OCI-LY1 (cell line): Measurements from ENCODE around the gene FOXB1.

ENCODE experiments used
- EZH2 ChIP-seq: fragments of 200-600 bp; sonication (generic), shearing (Covaris generic); IDR thresholded peaks from 2 replicates; pipeline ENCODE4 v1.8.0; 2017; ENCODE audit warnings: borderline replicate concordance, mixed run types, mild to moderate bottlenecking, antibody characterized with exemption, low read length, moderate library complexity, mixed read lengths
- TF ChIP-seq, protein P1 (sequence below): fragments of 200-600 bp; sonication (generic), shearing (Covaris generic); IDR thresholded peaks from 2 replicates; pipeline ENCODE4 v1.5.1; 2017; ENCODE audit warnings: mild to moderate bottlenecking, antibody characterized with exemption, low read length, moderate library complexity, mixed read lengths

DNA sequence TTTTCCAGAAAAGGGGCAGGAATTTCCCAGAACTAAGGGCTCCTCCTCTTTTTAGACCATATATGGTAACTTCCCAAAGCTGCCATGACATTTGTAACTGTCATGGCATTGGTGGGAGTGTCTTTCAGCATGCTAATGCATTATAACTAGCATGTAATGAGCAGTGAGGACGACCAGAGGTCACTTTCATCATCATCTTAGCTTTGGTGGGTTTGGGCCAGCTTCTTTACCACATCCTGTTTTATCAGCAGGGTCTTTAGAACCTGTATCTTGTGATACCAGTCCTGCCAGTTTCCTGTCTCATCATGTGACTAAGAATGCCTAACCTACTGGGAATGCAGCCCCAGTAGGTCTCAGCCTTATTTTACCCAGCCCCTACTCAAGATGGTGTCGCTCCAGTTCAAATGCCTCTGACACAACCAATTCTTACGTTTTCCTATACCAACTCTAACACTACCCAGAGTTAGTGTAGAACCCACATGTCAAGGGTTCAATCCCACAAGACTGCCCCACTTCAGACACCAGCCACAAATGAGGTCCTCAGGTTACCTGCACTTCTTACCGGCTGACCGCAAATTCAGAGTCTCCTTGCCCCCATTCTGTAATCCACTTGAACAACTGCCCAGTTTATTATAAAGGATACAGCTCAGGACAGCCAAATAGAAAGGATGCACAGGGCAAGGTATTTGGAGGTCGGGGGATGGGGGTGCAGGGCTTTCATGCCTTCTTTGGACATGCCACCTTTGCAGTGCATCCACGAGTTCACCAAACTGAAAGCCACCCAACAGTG, 17.7 kb downstream of the FOXB1 start:
- TF ChIP-seq, protein P1, sequence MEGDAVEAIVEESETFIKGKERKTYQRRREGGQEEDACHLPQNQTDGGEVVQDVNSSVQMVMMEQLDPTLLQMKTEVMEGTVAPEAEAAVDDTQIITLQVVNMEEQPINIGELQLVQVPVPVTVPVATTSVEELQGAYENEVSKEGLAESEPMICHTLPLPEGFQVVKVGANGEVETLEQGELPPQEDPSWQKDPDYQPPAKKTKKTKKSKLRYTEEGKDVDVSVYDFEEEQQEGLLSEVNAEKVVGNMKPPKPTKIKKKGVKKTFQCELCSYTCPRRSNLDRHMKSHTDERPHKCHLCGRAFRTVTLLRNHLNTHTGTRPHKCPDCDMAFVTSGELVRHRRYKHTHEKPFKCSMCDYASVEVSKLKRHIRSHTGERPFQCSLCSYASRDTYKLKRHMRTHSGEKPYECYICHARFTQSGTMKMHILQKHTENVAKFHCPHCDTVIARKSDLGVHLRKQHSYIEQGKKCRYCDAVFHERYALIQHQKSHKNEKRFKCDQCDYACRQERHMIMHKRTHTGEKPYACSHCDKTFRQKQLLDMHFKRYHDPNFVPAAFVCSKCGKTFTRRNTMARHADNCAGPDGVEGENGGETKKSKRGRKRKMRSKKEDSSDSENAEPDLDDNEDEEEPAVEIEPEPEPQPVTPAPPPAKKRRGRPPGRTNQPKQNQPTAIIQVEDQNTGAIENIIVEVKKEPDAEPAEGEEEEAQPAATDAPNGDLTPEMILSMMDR = no peak
- no peak for TF ChIP-seq EZH2
